Ovary (tissue), 3 donors: ENCODE data around the gene CASTOR2.
"Not testable (repeated sequence)": the region's sequence is repeated elsewhere in the genome, so short reads cannot be mapped to it uniquely, and the experiment has no call there.

Source experiments
- EP300 ChIP-seq: sonication (generic); formaldehyde crosslinking; IDR thresholded peaks from one replicate; pipeline ENCODE4 v1.6.1; 2017; ENCODE audit warnings: antibody characterized with exemption
- POLR2A ChIP-seq: fragments of 450-650 bp; IDR thresholded peaks from one replicate; pipeline ENCODE4 v1.6.1; 2017; ENCODE audit warnings: antibody characterized with exemption, mild to moderate bottlenecking, moderate library complexity
- TF ChIP-seq, protein P1 (sequence below), 3 donors: fragments of 450-650 bp in 2 of 3; fragments of 200-600 bp in 1 of 3; IDR thresholded peaks; one replicate each; pipeline versions ENCODE4 v1.5.1 to v1.8.0; 2016 to 2022; ENCODE audit warnings: antibody characterized with exemption in 3 of 3, mild to moderate bottlenecking in 1 of 3
- donor health status: DM: no; HTN: no; CAD: no.

DNA sequence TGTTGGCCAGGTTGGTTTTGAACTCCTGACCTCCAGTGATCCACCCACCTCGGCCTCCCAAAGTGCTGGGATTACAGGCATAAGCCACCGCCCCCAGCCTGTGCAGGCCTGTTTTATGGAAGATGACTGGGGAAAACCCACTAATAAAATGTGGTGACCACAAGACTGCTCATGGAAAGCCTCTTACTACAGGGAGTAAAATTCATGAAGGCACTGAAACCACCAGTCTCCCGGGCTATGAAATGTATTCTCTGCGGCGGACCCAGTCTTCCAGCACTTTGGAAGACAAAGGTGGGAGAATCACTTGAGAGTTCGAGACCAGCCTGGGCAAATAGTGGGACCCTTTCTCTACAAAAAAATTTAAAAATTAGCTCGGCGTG, 109.7 kb downstream of the CASTOR2 start:
- TF ChIP-seq, protein P1, sequence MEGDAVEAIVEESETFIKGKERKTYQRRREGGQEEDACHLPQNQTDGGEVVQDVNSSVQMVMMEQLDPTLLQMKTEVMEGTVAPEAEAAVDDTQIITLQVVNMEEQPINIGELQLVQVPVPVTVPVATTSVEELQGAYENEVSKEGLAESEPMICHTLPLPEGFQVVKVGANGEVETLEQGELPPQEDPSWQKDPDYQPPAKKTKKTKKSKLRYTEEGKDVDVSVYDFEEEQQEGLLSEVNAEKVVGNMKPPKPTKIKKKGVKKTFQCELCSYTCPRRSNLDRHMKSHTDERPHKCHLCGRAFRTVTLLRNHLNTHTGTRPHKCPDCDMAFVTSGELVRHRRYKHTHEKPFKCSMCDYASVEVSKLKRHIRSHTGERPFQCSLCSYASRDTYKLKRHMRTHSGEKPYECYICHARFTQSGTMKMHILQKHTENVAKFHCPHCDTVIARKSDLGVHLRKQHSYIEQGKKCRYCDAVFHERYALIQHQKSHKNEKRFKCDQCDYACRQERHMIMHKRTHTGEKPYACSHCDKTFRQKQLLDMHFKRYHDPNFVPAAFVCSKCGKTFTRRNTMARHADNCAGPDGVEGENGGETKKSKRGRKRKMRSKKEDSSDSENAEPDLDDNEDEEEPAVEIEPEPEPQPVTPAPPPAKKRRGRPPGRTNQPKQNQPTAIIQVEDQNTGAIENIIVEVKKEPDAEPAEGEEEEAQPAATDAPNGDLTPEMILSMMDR (IDR thresholded peaks at IDR 0.05), result not testable (repeated sequence)
- not testable (repeated sequence) for TF ChIP-seq POLR2A, EP300
